Activated naive CD8-positive, alpha-beta T cell treated with anti-CD3 and anti-CD28 coated beads for 36 hours (primary cell): ENCODE data around the gene PANK4. TPM values are rescaled to one million over a fixed set of nuclear protein-coding genes. Genes with fewer than 3 reads are reported as not detected.
A peak's percentile ranks its signal among the peaks of the same experiment; 100 is the strongest.
"Not testable (repeated sequence)": the region's sequence is repeated elsewhere in the genome, so short reads cannot be mapped to it uniquely, and the experiment has no call there.

Experiments
- DNase-seq: peaks from one replicate; pipeline ENCODE4 v3.0.0; 2021
- H3K27ac Mint-ChIP-seq: one replicate; pipeline ENCODE4 v1.8.0; 2022; ENCODE audit warnings: mild to moderate bottlenecking, moderate library complexity, mixed read lengths
- H3K27me3 Mint-ChIP-seq: one replicate; pipeline ENCODE4 v1.8.0; 2022; ENCODE audit warnings: mild to moderate bottlenecking, mixed read lengths
- H3K36me3 Mint-ChIP-seq: one replicate; pipeline ENCODE4 v1.8.0; 2021; ENCODE audit warnings: mild to moderate bottlenecking, mixed read lengths
- H3K4me1 Mint-ChIP-seq: one replicate; pipeline ENCODE4 v1.8.0; 2021; ENCODE audit warnings: mixed read lengths
- H3K4me3 Mint-ChIP-seq: one replicate; pipeline ENCODE4 v1.8.0; 2022; ENCODE audit warnings: mild to moderate bottlenecking, moderate library complexity, mixed read lengths
- H3K9me3 Mint-ChIP-seq: one replicate; pipeline ENCODE4 v1.8.0; 2022; ENCODE audit warnings: mixed read lengths
- total RNA-seq, 2 experiments: library from RNA; stranded (reverse); gene quantifications; one replicate each; pipeline ENCODE4 v1.2.3, GENCODE V29; 2021

PANK4 gene
- total RNA-seq, 2 experiments from 2014 or later = 29.8 to 34.3 TPM

- Mint-ChIP-seq H3K9me3 (no peaks in the 10 kb centered on the region), H3K4me1 (peaks cover 33% of the 10 kb centered on the region), H3K27ac (peak overlapping the region; percentile 99), H3K36me3 (peaks cover 8% of the 10 kb centered on the region), H3K27me3 (no peaks in the 10 kb centered on the region), H3K4me3 (peak overlapping the region; percentile 96)
- DNase-seq = no peak
Observed at GRCh38 chr1:2553871-2554620, 27.6 kb upstream of the PANK4 start.

GRCh38 chr1:2553076-2553475 is 26.7 kb upstream of the PANK4 start:
- DNase-seq, H3K36me3 Mint-ChIP-seq, H3K4me3 Mint-ChIP-seq, H3K27ac Mint-ChIP-seq, H3K27me3 Mint-ChIP-seq, H3K9me3 Mint-ChIP-seq: not testable (repeated sequence)
- peaks cover 34% of the 10 kb centered on the region for H3K4me1 Mint-ChIP-seq

- Mint-ChIP-seq H3K4me1 (peaks cover 34% of the 10 kb centered on the region), H3K9me3 (no peaks in the 10 kb centered on the region), H3K27me3 (no peaks in the 10 kb centered on the region), H3K27ac (no peak overlapping the region), H3K4me3 (no peak overlapping the region), H3K36me3 (peaks cover 4% of the 10 kb centered on the region)
- DNase-seq = no peak
Observed at GRCh38 chr1:2552189-2552588, 25.8 kb upstream of the PANK4 start.

GRCh38 chr1:2551544-2551943 is 25.1 kb upstream of the PANK4 start:
- H3K9me3 Mint-ChIP-seq, H3K36me3 Mint-ChIP-seq, DNase-seq, H3K4me3 Mint-ChIP-seq, H3K27me3 Mint-ChIP-seq: not testable (repeated sequence)
- H3K27ac Mint-ChIP-seq = peak overlapping the region; percentile 74
- peaks cover 33% of the 10 kb centered on the region for H3K4me1 Mint-ChIP-seq

- not testable (repeated sequence) for H3K9me3 Mint-ChIP-seq, H3K27me3 Mint-ChIP-seq, H3K36me3 Mint-ChIP-seq, DNase-seq, H3K27ac Mint-ChIP-seq, H3K4me3 Mint-ChIP-seq
- peaks cover 27% of the 10 kb centered on the region for H3K4me1 Mint-ChIP-seq
Observed at GRCh38 chr1:2550309-2550861, 24.0 kb upstream of the PANK4 start.

GRCh38 chr1:2549367-2550029 is 23.1 kb upstream of the PANK4 start:
- not testable (repeated sequence) for H3K9me3 Mint-ChIP-seq, DNase-seq, H3K27me3 Mint-ChIP-seq, H3K36me3 Mint-ChIP-seq
- H3K27ac Mint-ChIP-seq = peak overlapping the region; percentile 97
- peaks cover 24% of the 10 kb centered on the region for H3K4me1 Mint-ChIP-seq
- H3K4me3 Mint-ChIP-seq = peak overlapping the region; percentile 83

GRCh38 chr1:2548068-2548589 is 21.7 kb upstream of the PANK4 start:
- peaks cover 24% of the 10 kb centered on the region for H3K4me1 Mint-ChIP-seq
- peak overlapping the region; percentile 83 for H3K4me3 Mint-ChIP-seq
- H3K36me3 Mint-ChIP-seq = peaks cover 1% of the 10 kb centered on the region
- peak overlapping the region; percentile 97 for H3K27ac Mint-ChIP-seq
- DNase-seq = peak; percentile 87
- no peaks in the 10 kb centered on the region for H3K27me3 Mint-ChIP-seq
- no peaks in the 10 kb centered on the region for H3K9me3 Mint-ChIP-seq

GRCh38 chr1:2547210-2548067 is 21.0 kb upstream of the PANK4 start:
- Mint-ChIP-seq H3K4me3 (peak overlapping the region; percentile 83), H3K27ac (peak overlapping the region; percentile 97), H3K27me3 (no peaks in the 10 kb centered on the region), H3K36me3 (peaks cover 1% of the 10 kb centered on the region), H3K9me3 (no peaks in the 10 kb centered on the region), H3K4me1 (peaks cover 24% of the 10 kb centered on the region)
- peak; percentile 81 for DNase-seq

GRCh38 chr1:2546515-2547209 is 20.3 kb upstream of the PANK4 start:
- Mint-ChIP-seq H3K4me1 (peaks cover 24% of the 10 kb centered on the region), H3K27me3 (no peaks in the 10 kb centered on the region), H3K9me3 (no peaks in the 10 kb centered on the region), H3K4me3 (peak overlapping the region; percentile 83), H3K27ac (peak overlapping the region; percentile 97), H3K36me3 (peaks cover 1% of the 10 kb centered on the region)
- DNase-seq = peak; percentile 90

GRCh38 chr1:2545754-2546514 is 19.5 kb upstream of the PANK4 start:
- H3K36me3 Mint-ChIP-seq = peaks cover 1% of the 10 kb centered on the region
- H3K4me1 Mint-ChIP-seq = peaks cover 24% of the 10 kb centered on the region
- peak; percentile 91 for DNase-seq
- H3K27ac Mint-ChIP-seq = peak overlapping the region; percentile 97
- no peaks in the 10 kb centered on the region for H3K27me3 Mint-ChIP-seq
- H3K9me3 Mint-ChIP-seq = no peaks in the 10 kb centered on the region
- H3K4me3 Mint-ChIP-seq = peak overlapping the region; percentile 83

GRCh38 chr1:2544875-2545640 is 18.7 kb upstream of the PANK4 start:
- no peak overlapping the region for H3K4me3 Mint-ChIP-seq
- H3K36me3 Mint-ChIP-seq = peaks cover 1% of the 10 kb centered on the region
- no peak overlapping the region for H3K27ac Mint-ChIP-seq
- H3K27me3 Mint-ChIP-seq = no peaks in the 10 kb centered on the region
- DNase-seq = no peak
- H3K4me1 Mint-ChIP-seq = peaks cover 20% of the 10 kb centered on the region
- H3K9me3 Mint-ChIP-seq = no peaks in the 10 kb centered on the region

GRCh38 chr1:2544093-2544874 is 17.9 kb upstream of the PANK4 start:
- no peak for DNase-seq
- H3K27ac Mint-ChIP-seq = no peak overlapping the region
- no peaks in the 10 kb centered on the region for H3K9me3 Mint-ChIP-seq
- H3K4me1 Mint-ChIP-seq = peaks cover 15% of the 10 kb centered on the region
- H3K27me3 Mint-ChIP-seq = no peaks in the 10 kb centered on the region
- H3K36me3 Mint-ChIP-seq = no peaks in the 10 kb centered on the region
- H3K4me3 Mint-ChIP-seq = no peak overlapping the region
